ENCODE measurements around the gene RAB31. TPM values are rescaled to one million over a fixed set of nuclear protein-coding genes. Genes with fewer than 3 reads are reported as not detected.

RAB31 gene
- total RNA-seq, 1 donor from 2014 or later: 36.0 TPM

- POLR2A ChIA-PET: no interaction called here
- Mint-ChIP-seq H3K36me3 (ENCODE audit: low read depth) (peaks cover 33% of the 10 kb centered on the region), H3K27ac (no peak overlapping the region), H3K9me3 (peaks cover 17% of the 10 kb centered on the region), H3K4me3 (no peak overlapping the region), H3K4me1 (peaks cover 7% of the 10 kb centered on the region), H3K27me3 (no peaks in the 10 kb centered on the region)
- TF ChIP-seq CTCF (IDR thresholded peaks at IDR 0.05): no peak
- peak; percentile 37 for ATAC-seq (ENCODE audit: low read depth)
- intact Hi-C loops (cut with micrococcal nuclease): no loop called here
- no peak for DNase-seq
- CTCF ChIA-PET: no interaction called here
These were observed 154.6 kb downstream of the RAB31 start for GRCh38 chr18:9862686-9863085.

GRCh38 chr18:9863282-9863681 is 155.2 kb downstream of the RAB31 start:
- ATAC-seq (ENCODE audit: low read depth) (no peak), DNase-seq (no peak)
- Mint-ChIP-seq H3K36me3 (ENCODE audit: low read depth) (peaks cover 33% of the 10 kb centered on the region), H3K27ac (no peak overlapping the region), H3K9me3 (peaks cover 17% of the 10 kb centered on the region), H3K4me3 (no peak overlapping the region), H3K4me1 (peaks cover 7% of the 10 kb centered on the region), H3K27me3 (no peaks in the 10 kb centered on the region)
- intact Hi-C loops (cut with micrococcal nuclease): no loop called here
- ChIA-PET POLR2A (no interaction called here), CTCF (no interaction called here)
- no peak for TF ChIP-seq CTCF (IDR thresholded peaks at IDR 0.05)

GRCh38 chr18:9865764-9866490 is 157.8 kb downstream of the RAB31 start:
- ChIA-PET POLR2A (no interaction called here), CTCF (no interaction called here)
- Mint-ChIP-seq H3K4me3 (no peak overlapping the region), H3K27me3 (no peaks in the 10 kb centered on the region), H3K36me3 (ENCODE audit: low read depth) (peaks cover 17% of the 10 kb centered on the region), H3K9me3 (peaks cover 17% of the 10 kb centered on the region), H3K4me1 (peaks cover 9% of the 10 kb centered on the region), H3K27ac (no peak overlapping the region)
- DNase-seq: no peak
- no peak for ATAC-seq (ENCODE audit: low read depth)
- no peak for TF ChIP-seq CTCF (IDR thresholded peaks at IDR 0.05)
- intact Hi-C loops (cut with micrococcal nuclease): no loop called here

GRCh38 chr18:9866627-9867026 is 158.5 kb downstream of the RAB31 start:
- CTCF ChIA-PET: interaction anchor here (0.6 kb wide), 1 partner anchor 1275 kb away, joined by 4 read pairs; no protein-coding TSS in a partner anchor
- Mint-ChIP-seq H3K36me3 (ENCODE audit: low read depth) (peaks cover 12% of the 10 kb centered on the region), H3K9me3 (peaks cover 17% of the 10 kb centered on the region), H3K4me3 (no peak overlapping the region), H3K27me3 (peaks cover 5% of the 10 kb centered on the region), H3K4me1 (peaks cover 9% of the 10 kb centered on the region), H3K27ac (no peak overlapping the region)
- TF ChIP-seq CTCF (IDR thresholded peaks at IDR 0.05): no peak
- DNase-seq: no peak
- intact Hi-C loops (cut with micrococcal nuclease): no loop called here
- no peak for ATAC-seq (ENCODE audit: low read depth)
- POLR2A ChIA-PET: no interaction called here

GRCh38 chr18:9867071-9867594 is 159.0 kb downstream of the RAB31 start:
- TF ChIP-seq CTCF (IDR thresholded peaks at IDR 0.05): no peak
- Mint-ChIP-seq H3K9me3 (peaks cover 17% of the 10 kb centered on the region), H3K27ac (no peak overlapping the region), H3K27me3 (peaks cover 5% of the 10 kb centered on the region), H3K4me1 (peaks cover 9% of the 10 kb centered on the region), H3K4me3 (no peak overlapping the region), H3K36me3 (ENCODE audit: low read depth) (peaks cover 10% of the 10 kb centered on the region)
- ChIA-PET CTCF (interaction anchor here (0.6 kb wide), 1 partner anchor 1276 kb away, joined by 4 read pairs; no protein-coding TSS in a partner anchor), POLR2A (no interaction called here)
- no peak for DNase-seq
- intact Hi-C loops (cut with micrococcal nuclease): no loop called here
- no peak for ATAC-seq (ENCODE audit: low read depth)
